Fibroblast of mammary gland (primary cell): ENCODE data around the gene USP11.

Experiments used
- DNase-seq: peaks from one replicate; pipeline ENCODE4 v3.0.0-alpha.2; 2010; ENCODE audit warnings: low read depth
- H3K4me3 ChIP-seq: 2 replicates; pipeline ENCODE4 v1.5.1; 2011; ENCODE audit warnings: low read depth, mild to moderate bottlenecking, low read length, moderate library complexity; ENCODE audit not compliant: control insufficient read depth
- TF ChIP-seq, protein P1 (sequence below): conservative IDR thresholded peaks from 2 replicates; pipeline ENCODE4 v1.5.1; 2011; ENCODE audit warnings: low read depth, low read length, inconsistent platforms; ENCODE audit not compliant: control insufficient read depth, insufficient read depth

Gene USP11

DNA sequence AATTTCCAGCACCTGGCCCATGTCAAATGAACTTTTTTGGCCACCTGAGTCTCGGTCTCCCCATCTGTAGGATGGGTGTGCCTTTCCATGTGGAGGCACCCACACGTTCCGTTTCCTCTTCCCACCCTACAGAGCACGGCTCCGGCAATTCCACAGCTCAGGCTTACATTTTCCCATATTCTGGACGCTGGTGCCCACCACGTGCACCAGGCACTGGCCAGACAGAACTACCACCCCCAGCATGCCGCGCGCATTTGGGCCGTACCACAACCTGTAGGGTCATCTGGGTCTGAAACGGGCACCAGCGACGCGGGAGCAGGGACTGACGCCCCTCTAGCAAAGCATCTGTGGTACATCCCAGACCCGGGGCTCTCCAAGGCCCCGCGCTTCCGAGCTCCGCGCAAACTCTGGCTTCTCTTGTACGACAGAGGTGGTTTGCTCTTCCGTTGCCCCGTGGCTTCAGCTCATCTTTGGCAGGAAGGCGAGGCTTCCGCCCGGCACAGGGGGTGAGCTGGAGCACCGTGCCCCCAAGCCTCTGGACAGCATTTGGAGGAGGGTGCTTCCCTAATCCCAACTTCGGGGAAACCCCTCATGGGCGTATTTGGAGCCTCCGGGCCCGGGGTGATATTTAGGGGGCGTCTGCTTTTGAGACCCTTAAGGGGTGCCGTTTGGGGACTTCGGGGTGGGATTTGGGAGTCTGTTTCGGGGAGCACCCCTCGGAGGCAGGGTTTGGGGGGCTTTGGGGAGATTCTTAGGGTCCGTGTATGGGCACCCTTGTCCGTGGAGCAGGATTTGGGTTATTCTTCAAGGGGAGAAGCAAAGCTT lies 42.2 kb upstream of the USP11 start:
- H3K4me3 ChIP-seq: peak overlapping the region; percentile 57
- TF ChIP-seq, protein P1, sequence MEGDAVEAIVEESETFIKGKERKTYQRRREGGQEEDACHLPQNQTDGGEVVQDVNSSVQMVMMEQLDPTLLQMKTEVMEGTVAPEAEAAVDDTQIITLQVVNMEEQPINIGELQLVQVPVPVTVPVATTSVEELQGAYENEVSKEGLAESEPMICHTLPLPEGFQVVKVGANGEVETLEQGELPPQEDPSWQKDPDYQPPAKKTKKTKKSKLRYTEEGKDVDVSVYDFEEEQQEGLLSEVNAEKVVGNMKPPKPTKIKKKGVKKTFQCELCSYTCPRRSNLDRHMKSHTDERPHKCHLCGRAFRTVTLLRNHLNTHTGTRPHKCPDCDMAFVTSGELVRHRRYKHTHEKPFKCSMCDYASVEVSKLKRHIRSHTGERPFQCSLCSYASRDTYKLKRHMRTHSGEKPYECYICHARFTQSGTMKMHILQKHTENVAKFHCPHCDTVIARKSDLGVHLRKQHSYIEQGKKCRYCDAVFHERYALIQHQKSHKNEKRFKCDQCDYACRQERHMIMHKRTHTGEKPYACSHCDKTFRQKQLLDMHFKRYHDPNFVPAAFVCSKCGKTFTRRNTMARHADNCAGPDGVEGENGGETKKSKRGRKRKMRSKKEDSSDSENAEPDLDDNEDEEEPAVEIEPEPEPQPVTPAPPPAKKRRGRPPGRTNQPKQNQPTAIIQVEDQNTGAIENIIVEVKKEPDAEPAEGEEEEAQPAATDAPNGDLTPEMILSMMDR: no peak
- peak; percentile 93 for DNase-seq

DNA sequence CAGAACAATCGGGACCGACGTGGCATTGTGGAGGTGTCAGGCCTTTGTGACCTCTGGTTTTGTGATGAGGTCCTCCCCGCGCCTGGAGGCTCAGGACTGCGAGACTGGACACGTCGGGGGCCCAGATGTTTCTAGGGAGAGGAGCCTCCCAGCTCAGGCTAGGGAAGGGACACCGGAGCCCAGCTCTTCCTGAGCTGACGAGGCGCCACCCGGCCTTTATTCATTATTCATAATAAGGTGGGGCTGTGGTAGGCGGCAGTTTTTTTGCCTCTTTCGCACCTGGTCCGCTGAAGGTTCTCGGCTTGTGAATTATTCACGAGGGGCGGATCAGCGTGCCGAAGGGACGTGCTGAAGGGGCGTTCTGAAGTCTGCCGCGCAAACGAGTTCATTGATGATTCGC lies 41.5 kb upstream of the USP11 start:
- TF ChIP-seq, protein P1: no peak

DNA sequence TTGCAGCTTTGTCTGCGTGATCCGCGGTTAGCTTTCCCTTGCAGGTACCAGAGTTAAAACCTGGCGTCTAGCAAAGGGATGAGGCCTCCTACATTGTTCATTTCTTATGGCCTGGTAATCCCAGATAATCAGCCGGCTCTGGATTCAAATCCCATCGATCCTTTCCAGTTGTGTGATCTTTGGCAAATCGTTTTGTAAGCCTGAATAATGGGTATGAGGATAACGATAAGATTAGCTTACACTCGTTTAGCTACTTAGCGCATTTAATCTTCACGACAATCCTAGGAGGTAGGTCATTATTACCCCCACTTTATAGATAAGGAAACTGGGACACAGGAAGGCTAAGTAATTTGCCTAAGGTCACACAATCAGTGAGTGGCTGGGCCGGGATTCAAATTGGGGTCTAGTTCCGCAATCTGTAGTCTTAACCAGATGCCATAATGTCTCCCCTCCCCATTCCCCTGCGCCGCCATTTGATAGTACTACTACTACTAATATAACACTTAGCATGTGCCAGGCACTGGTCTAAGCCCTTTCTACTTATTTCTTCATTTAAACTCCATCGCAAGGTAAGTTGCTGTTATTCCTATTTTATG lies 40.9 kb upstream of the USP11 start:
- H3K4me3 ChIP-seq: peak overlapping the region; percentile 57
- TF ChIP-seq, protein P1: no peak
- DNase-seq: no peak

More for the DNA sequence above, 41.5 kb upstream of the USP11 start:
- H3K4me3 ChIP-seq: peak overlapping the region; percentile 57
- DNase-seq: peak; percentile 12

DNA sequence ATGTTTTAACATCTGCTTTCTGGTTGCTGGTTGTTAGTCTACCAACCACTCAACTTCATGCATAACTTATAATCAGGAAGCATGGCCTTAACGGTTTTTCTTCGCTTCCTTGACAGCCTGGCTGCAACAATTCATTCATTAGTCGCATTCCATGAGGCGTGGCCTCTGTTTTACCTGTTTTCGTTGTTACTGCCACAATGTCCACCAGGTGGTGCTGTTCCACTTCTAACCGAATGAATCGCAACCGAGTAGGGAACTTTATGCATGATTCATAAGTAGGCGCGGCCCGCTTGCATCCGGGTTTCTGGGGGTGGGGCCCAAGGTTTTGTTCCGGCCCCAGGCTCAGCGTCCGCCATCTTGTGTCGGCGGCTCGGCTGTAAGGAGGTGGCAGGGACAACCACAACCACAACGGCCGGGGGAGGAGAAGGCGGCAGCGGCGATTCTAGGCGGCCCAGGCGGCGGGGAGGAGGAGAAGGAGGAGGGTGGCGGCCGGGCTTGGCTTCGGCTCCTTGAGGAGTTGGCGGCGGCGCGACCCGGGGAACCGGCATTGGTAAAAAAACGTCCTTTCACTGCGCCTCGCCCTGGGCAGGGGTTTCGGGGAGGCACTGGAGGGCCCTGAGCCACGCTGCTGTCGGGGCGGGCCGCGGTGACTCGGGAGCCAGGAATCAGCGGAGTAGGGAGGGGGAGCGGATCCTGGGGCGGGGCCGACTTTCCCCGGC lies 39.2 kb upstream of the USP11 start, which contains the start of gene UBA1:
Gene UBA1, plus strand, starts transcription at position 355 of the 719 bp plus-strand sequence. CDS start 4,974 bp downstream, outside the sequence.
- TF ChIP-seq, protein P1: peak; percentile 78
- peak; percentile 96 for DNase-seq
- peak within 1 kb of the TSS; percentile 92 for H3K4me3 ChIP-seq

DNA sequence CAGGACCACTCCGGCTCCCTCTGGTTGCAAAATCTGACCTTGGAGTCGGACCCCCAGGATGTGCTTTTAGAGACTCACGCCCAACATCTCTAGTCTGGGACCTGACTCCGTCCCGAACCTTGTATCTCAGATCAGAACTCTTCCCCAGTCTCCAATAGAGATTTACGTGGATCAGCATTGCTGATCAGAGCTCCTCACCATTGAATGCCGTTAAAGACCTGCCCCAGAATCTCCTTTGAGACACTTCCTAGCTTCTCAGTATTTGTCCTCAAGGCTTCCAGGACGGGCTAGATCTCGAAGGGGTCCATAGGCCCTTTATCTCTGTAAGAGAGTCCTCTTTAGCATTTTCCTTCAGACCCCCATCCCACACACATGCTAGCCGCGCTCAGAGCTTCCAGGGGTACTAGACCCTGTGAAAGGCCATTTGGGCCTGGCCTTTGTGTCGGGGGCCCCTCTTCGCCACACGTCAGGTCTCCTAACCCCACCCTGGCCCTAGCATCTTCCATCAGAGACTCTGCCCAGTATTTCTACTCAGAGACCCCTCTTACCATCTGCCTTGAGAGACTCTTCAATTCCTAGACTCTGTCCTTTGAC lies 38.5 kb upstream of the USP11 start:
- peak; percentile 28 for DNase-seq

DNA sequence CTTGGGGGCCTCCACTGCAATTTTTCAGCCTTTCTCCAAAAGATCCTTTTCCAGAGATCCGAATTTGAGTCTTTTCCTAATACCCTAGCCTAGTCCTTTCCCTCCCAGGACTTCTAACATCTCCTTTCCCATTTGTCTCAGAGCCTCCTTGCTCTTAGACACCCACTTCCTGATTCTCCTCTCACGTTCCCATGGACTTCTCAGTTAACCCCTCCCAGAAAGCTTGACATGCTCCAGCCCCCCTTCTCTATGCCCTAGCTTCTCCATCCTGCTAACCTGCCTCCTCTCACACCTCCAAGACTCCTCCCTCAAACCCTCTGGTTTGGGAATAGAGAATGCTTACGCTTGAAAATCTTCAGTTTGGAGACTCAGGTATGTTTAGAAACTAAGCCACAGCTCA lies 36.7 kb upstream of the USP11 start:
- no peak for DNase-seq
- peak overlapping the region; percentile 16 for H3K4me3 ChIP-seq
- TF ChIP-seq, protein P1: no peak

More for the DNA sequence above, 38.5 kb upstream of the USP11 start:
- peak overlapping the region; percentile 92 for H3K4me3 ChIP-seq
- TF ChIP-seq, protein P1: no peak
